C4-2B (cell line): ENCODE data around the gene ARHGAP1.

Experiments
- H3K27ac ChIP-seq: fragments of 450-650 bp; 2 replicates; pipeline ENCODE4 v1.5.1; 2017
- ZFX ChIP-seq: fragments of 450-650 bp; IDR thresholded peaks from 2 replicates; pipeline ENCODE4 v1.6.1; 2017
- TF ChIP-seq, protein P1 (sequence below): fragments of 450-650 bp; conservative IDR thresholded peaks from 2 replicates; pipeline ENCODE4 v1.5.1; 2017; ENCODE audit warnings: mild to moderate bottlenecking

ARHGAP1 gene

DNA sequence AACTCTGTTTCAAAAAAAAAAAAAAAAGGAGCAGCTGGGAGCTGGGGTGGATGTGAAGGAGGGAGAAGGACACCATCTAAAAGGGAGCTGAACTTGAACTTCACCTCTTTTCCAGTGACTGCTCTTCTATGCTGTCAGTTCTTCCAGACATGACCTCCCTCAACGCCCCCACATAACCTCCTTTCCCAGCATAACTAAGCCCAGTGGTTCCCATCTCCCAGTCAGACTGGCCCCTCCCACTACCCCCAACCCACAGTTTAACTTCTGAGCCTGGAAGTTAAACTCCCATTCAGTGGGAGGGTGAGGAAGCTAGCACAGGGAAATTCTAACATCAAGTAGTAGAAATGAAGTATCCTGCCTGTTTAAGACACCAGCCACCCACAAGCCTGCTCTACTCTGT, 1.8 kb downstream of the ARHGAP1 start:
- no peak overlapping the region for H3K27ac ChIP-seq
- TF ChIP-seq, protein P1, sequence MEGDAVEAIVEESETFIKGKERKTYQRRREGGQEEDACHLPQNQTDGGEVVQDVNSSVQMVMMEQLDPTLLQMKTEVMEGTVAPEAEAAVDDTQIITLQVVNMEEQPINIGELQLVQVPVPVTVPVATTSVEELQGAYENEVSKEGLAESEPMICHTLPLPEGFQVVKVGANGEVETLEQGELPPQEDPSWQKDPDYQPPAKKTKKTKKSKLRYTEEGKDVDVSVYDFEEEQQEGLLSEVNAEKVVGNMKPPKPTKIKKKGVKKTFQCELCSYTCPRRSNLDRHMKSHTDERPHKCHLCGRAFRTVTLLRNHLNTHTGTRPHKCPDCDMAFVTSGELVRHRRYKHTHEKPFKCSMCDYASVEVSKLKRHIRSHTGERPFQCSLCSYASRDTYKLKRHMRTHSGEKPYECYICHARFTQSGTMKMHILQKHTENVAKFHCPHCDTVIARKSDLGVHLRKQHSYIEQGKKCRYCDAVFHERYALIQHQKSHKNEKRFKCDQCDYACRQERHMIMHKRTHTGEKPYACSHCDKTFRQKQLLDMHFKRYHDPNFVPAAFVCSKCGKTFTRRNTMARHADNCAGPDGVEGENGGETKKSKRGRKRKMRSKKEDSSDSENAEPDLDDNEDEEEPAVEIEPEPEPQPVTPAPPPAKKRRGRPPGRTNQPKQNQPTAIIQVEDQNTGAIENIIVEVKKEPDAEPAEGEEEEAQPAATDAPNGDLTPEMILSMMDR = no peak
- TF ChIP-seq ZFX = no peak

DNA sequence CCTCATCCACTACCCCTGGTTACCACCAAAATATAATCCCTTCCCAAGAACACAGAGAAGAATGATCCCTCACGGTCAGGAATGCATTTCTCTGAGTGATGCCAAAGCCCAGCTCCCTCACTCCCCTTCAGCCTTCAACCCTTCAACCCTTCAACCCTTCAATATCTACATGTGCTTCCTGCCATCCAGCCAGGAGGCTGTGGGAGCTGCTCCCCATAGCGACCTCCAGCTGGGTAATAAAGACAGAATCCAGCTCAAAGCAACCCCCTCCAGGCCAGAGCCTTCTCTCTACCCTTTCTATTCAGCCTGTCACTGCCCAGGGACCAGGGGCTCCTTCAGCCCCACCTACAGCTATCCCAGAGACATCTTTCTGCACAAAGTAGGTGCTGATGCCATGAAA, 2.7 kb downstream of the ARHGAP1 start:
- TF ChIP-seq ZFX = no peak
- TF ChIP-seq, protein P1 = no peak

DNA sequence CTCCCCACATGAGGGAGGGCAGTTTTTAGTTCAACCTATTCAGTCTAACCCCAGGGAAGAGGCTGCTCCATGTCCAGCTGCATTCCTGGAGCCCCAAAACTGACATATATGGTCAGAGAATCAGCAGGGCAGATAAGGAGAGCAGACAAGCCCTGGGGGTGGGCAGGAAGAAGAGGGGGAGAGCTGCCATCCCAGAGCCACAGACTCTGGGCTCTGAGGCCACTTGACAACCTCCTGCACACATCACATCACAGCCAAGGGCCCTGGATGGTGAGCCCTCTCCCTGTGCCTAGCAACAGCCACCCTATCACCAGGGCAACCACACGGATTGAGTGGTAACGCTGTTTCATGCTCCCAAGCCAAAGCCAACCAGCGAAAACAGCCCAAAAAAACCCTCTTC, 3.1 kb downstream of the ARHGAP1 start:
- TF ChIP-seq, protein P1 = no peak
- no peak for TF ChIP-seq ZFX
- H3K27ac ChIP-seq = no peak overlapping the region

More for the DNA sequence above, 2.7 kb downstream of the ARHGAP1 start:
- H3K27ac ChIP-seq = no peak overlapping the region

DNA sequence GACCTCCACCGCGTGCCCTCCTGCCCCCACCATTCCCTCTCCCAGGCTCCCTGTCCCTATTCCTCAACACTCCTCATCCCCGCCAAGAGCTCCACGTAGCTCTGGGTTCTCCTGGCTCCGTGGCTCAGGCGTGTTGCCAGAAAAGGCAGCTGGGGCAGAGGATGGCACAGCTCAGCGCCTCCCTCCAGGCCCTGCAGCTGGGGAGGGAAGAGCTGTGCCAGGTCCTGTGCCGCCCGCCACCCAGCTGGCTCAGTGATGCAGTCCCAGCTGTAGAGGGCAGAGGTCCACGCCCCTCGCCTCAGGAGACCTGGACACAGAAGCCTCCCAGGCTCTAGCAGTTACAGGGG, 4.2 kb downstream of the ARHGAP1 start:
- TF ChIP-seq, protein P1 = no peak
- no peak for TF ChIP-seq ZFX

DNA sequence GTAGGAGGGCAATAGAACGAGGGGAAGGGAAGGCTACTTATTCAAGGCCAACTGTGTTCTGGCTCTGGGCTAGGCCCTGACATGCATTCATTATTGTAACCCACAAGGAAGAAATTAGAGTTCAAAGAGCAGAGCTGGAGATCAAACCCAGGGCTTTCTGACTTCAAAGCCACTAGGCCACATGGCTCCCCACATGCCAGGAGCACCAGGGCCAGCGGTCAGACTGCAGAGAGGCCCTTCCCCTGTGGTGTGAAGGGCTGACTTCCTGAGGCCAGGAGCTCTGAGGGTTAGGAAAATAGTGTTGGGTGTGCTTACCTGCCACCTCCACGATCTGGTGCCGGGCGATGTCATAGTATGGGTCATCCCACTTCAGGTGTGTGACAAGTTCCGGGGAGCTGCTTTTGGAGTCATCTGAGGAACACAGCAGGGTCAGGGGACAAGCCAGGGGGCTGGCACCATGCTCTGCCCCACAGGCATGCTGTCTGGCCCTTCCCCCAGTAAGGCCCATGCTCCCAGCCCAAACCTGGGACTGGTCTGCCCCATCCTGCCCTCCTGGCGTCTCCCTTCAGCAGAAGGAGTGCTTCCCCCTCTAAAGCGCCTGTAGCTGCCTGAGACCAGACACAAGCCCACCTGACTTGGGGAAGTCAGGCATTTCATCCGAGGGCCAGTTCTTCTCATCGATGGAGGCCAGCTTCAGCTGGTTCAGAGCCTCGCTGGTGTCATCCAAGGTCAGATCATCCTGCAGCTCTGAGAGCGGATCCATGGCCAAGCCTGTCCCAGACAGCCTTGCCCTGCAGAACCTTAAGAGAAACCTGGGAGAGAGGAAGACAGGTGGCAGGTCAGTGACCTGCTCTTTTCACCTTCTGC, 4.8 kb downstream of the ARHGAP1 start:
- no peak for TF ChIP-seq ZFX
- TF ChIP-seq, protein P1 = no peak
- no peak overlapping the region for H3K27ac ChIP-seq

More for the DNA sequence above, 4.2 kb downstream of the ARHGAP1 start:
- no peak overlapping the region for H3K27ac ChIP-seq

DNA sequence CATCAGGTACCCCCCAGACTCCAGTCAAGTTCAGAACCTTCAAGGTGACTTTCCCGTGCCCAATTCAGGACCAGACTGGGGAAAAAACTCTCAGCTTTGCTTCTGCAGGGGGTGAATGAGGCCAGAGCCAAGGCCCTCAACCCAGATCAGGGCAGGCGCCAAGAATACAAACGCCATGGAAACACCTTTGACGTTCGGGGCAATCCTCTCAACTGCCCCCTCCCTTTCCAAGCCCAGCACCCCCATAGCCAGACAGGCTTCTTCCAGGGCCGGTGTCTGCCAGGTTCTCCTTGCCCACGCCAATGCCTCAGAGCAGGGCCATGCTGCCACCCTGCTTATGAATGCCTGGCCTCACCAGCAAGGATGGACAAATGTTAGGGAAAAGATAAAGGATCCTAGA, 5.8 kb downstream of the ARHGAP1 start:
- TF ChIP-seq ZFX = no peak
- TF ChIP-seq, protein P1 = no peak
- no peak overlapping the region for H3K27ac ChIP-seq

DNA sequence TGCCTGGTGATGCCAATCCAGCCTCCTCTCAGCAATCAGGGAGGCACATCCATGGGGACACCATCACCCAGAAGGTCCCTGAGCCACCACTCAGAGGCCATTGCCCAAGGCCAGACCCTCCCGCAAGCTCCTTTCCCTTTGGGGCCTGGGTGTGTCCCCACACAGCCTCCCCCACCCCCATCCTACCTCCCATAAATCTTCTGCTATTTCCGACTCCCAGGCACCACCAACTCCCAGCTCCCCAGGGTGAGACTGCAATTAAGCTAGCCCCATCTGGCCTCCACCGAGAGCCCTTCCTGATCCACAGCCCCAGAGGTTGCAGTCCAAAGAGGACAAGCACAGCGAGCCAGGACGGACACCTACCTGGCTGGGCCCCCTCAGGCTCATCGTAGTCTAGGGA, 6.3 kb downstream of the ARHGAP1 start:
- TF ChIP-seq ZFX = no peak
- TF ChIP-seq, protein P1 = no peak
- H3K27ac ChIP-seq = no peak overlapping the region
